Ishikawa (cell line): ENCODE measurements around the gene TM4SF1.

Source experiments
- CEBPB ChIP-seq: IDR thresholded peaks from 2 replicates; pipeline ENCODE4 v1.6.1; 2012
- CREB1 ChIP-seq: IDR thresholded peaks from 2 replicates; pipeline ENCODE4 v1.6.1; 2012; ENCODE audit warnings: low read depth
- EP300 ChIP-seq: IDR thresholded peaks from 2 replicates; pipeline ENCODE4 v1.6.1; 2012; ENCODE audit warnings: borderline replicate concordance
- TCF12 ChIP-seq: IDR thresholded peaks from 2 replicates; pipeline ENCODE4 v1.6.1; 2012; ENCODE audit warnings: low read depth
- USF1 ChIP-seq: IDR thresholded peaks from 2 replicates; pipeline ENCODE4 v1.6.1; 2012

- TF ChIP-seq USF1, result no peak
- TF ChIP-seq EP300, result peak; percentile 92
- peak; percentile 92 for TF ChIP-seq TCF12
- peak; percentile 37; the same call in 1 of the 2 replicates for TF ChIP-seq CEBPB
- TF ChIP-seq CREB1, result no peak
These were observed 37.5 kb downstream of the TM4SF1 start for GRCh38 chr3:149339931-149340309.
